Transverse colon (tissue), 4 donors: ENCODE data around the gene DNASE1L3. TPM values are rescaled to one million over a fixed set of nuclear protein-coding genes. Genes with fewer than 3 reads are reported as not detected.

Experiments
- DNase-seq: peaks from one replicate; pipeline ENCODE4 v3.0.0-alpha.2; 2019
- H3K27ac ChIP-seq, 4 donors: fragments of 200-600 bp; sonication (generic); 2 replicates each; pipeline ENCODE4 v1.5.1; 2016 to 2018; ENCODE audit warnings: inconsistent platforms in 4 of 4
- H3K27me3 ChIP-seq: fragments of 200-600 bp; sonication (generic); 2 replicates; pipeline ENCODE4 v1.5.1; 2017; ENCODE audit warnings: inconsistent platforms
- H3K36me3 ChIP-seq, 4 donors: fragments of 200-600 bp; sonication (generic); 2 replicates each; pipeline ENCODE4 v1.5.1; 2017 to 2019; ENCODE audit warnings: inconsistent platforms in 4 of 4
- H3K4me1 ChIP-seq, 4 donors: fragments of 200-600 bp; sonication (generic); 2 replicates each; pipeline ENCODE4 v1.5.1; 2017 to 2020; ENCODE audit warnings: inconsistent platforms in 4 of 4
- H3K4me3 ChIP-seq, 4 donors: fragments of 200-600 bp; sonication (generic); 1 replicate in 1 of 4; 2 replicates in 3 of 4; pipeline versions ENCODE4 v1.5.1 to v1.6.1; 2017 to 2019; ENCODE audit warnings: inconsistent platforms in 4 of 4
- H3K9me3 ChIP-seq, 2 donors: fragments of 200-600 bp; sonication (generic); 2 replicates each; pipeline ENCODE4 v1.5.1; 2017 to 2019; ENCODE audit warnings: inconsistent platforms in 2 of 2
- EP300 ChIP-seq: sonication (generic); formaldehyde crosslinking; IDR thresholded peaks from one replicate; pipeline ENCODE4 v1.6.1; 2017; ENCODE audit warnings: antibody characterized with exemption, low read depth
- POLR2A ChIP-seq: fragments of 450-650 bp; IDR thresholded peaks from one replicate; pipeline ENCODE4 v1.6.1; 2016; ENCODE audit warnings: antibody characterized with exemption, mild to moderate bottlenecking, moderate library complexity
- POLR2AphosphoS5 ChIP-seq, 3 donors: sonication (generic); formaldehyde crosslinking; IDR thresholded peaks; one replicate each; pipeline ENCODE4 v1.6.1; 2016; ENCODE audit warnings: antibody characterized with exemption in 3 of 3
- WGBS, 2 donors: methylation state at CpG; one replicate each; pipeline ENCODE4 v1.1.5; 2018; ENCODE audit warnings: low coverage in 1 of 2; 5-methylcytosine and 5-hydroxymethylcytosine counted together
- in situ Hi-C, 4 donors: fragments of 200-750 bp; cut with MboI; loops; one replicate each; pipeline versions ENCODE4 v1.15.0 to v1.15.1; 2017; ENCODE audit warnings: low sequenced_read_pairs in 3 of 4, low pct_ligation_motif_present in 1 of 4, low pct_unique_long_range_greater_than_20kb in 1 of 4
- intact Hi-C: fragments of 100-400 bp; cut with DNase I; formaldehyde crosslinking; loops from one replicate; pipeline ENCODE4 v1.15.1; 2023; ENCODE audit warnings: low total_unique reads
- total RNA-seq, 4 donors: library from RNA; depleted of rRNA; stranded (reverse); fragments of >200 nt; gene quantifications; one replicate each; pipeline ENCODE4 v1.1.0, GENCODE V29; 2016
- TF ChIP-seq, protein P1 (sequence below), 5 experiments: fragments of 200-600 bp in 3 of 5; fragments of 450-650 bp in 2 of 5; sonication (generic) in 3 of 5; IDR thresholded peaks; 1 replicate in 2 of 5; 2 replicates in 3 of 5; pipeline ENCODE4 v1.5.1; 2016 to 2017; ENCODE audit warnings: antibody characterized with exemption in 5 of 5, inconsistent platforms in 3 of 5, mild to moderate bottlenecking in 2 of 5, moderate library complexity in 1 of 5

The DNASE1L3 gene
- total RNA-seq, 4 donors from 2014 or later = 1.9 to 6.8 (median 3.6) TPM

DNA sequence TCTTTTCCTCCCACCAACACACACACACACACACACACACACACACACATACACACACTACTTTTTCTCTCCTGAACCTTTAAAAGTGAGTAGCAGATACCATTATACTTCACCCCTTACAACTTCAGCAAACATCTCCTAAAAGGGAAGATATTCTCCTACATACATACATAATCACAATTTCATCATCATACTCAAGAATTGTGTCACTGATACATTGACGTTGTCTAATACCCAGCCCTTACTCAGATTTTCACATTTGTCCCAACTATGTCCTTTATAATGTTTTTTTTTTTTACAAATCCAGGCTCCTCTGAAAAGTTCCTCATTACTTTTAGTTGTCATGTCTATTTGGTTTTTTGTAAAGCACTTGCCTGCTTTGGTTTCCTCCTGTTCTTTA is 45.3 kb upstream of the DNASE1L3 start:
- no peak for DNase-seq
- H3K27me3 ChIP-seq = no peaks in the 10 kb centered on the region
- TF ChIP-seq POLR2AphosphoS5 (IDR thresholded peaks at IDR 0.05) (no peak), EP300 (no peak), POLR2A (no peak)
- TF ChIP-seq, protein P1, sequence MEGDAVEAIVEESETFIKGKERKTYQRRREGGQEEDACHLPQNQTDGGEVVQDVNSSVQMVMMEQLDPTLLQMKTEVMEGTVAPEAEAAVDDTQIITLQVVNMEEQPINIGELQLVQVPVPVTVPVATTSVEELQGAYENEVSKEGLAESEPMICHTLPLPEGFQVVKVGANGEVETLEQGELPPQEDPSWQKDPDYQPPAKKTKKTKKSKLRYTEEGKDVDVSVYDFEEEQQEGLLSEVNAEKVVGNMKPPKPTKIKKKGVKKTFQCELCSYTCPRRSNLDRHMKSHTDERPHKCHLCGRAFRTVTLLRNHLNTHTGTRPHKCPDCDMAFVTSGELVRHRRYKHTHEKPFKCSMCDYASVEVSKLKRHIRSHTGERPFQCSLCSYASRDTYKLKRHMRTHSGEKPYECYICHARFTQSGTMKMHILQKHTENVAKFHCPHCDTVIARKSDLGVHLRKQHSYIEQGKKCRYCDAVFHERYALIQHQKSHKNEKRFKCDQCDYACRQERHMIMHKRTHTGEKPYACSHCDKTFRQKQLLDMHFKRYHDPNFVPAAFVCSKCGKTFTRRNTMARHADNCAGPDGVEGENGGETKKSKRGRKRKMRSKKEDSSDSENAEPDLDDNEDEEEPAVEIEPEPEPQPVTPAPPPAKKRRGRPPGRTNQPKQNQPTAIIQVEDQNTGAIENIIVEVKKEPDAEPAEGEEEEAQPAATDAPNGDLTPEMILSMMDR (IDR thresholded peaks at IDR 0.05) = no peak
- H3K4me3 ChIP-seq = no peak overlapping the region
- H3K27ac ChIP-seq = no peak overlapping the region
- in situ Hi-C loops (no loop called here), intact Hi-C loops (no loop called here)
- H3K4me1 ChIP-seq = peaks cover 7 to 34% (median 27%) of the 10 kb centered on the region in 4 donors
- no peaks in the 10 kb centered on the region for H3K9me3 ChIP-seq
- peaks cover 0 to 12% (median 6%) of the 10 kb centered on the region in 4 donors for H3K36me3 ChIP-seq
- WGBS, 2 donors = 87 to 92% methylated on average over 1 of the region's 1 CpG

- TF ChIP-seq, protein P1 (IDR thresholded peaks at IDR 0.05) = peak in 1 of 5 experiments; percentile 9
- TF ChIP-seq POLR2AphosphoS5 (IDR thresholded peaks at IDR 0.05) (peak in 2 of 3 donors; percentile 30 to 49), EP300 (no peak)
- H3K9me3 ChIP-seq = no peaks in the 10 kb centered on the region
- H3K27ac ChIP-seq = peak overlapping the region; percentile 32 to 78 (median 58)
- H3K4me3 ChIP-seq = no peak overlapping the region
- intact Hi-C loops (no loop called here), in situ Hi-C loops (no loop called here)
- peaks cover 0 to 12% (median 4%) of the 10 kb centered on the region in 4 donors for H3K36me3 ChIP-seq
- no peak for DNase-seq
- H3K4me1 ChIP-seq = peaks cover 19 to 53% (median 40%) of the 10 kb centered on the region in 4 donors
- WGBS, 2 donors = 20 to 63% methylated on average over 2 to 4 of the region's 4 CpGs
- H3K27me3 ChIP-seq = no peaks in the 10 kb centered on the region
Observed at GRCh38 chr3:58254144-58254543, 43.4 kb upstream of the DNASE1L3 start.

DNA sequence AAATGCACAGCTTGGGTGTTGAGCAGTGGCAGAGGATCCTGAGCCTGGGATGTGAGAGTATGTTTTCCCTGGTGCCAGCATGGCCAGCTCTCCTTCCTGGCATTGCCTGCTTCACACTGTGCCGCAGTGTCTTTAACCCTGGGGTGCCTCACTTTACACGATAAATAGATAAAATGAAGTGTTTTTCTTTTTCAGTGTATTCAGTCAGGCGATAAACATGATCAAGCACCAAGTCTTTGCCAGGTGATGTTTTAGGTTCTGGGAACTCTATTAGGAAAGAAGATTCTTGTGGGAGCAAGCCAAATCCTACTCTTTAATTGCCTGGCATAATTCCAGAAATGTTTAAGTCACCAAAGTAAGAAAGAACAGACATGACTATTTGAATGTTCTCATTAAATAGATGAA is 40.9 kb upstream of the DNASE1L3 start:
- intact Hi-C loops = no loop called here
- 61 to 75% methylated on average over 2 to 3 of the region's 3 CpGs for WGBS, 2 donors

GRCh38 chr3:58250093-58250707 is 39.4 kb upstream of the DNASE1L3 start:
- Histone ChIP-seq H3K27ac (peak overlapping the region; percentile 72 to 83 (median 80)), H3K36me3 (no peaks in the 10 kb centered on the region), H3K9me3 (no peaks in the 10 kb centered on the region), H3K4me1 (peaks cover 27 to 69% (median 42%) of the 10 kb centered on the region in 4 donors), H3K27me3 (no peaks in the 10 kb centered on the region), H3K4me3 (peak overlapping the region in 1 of 4 donors; percentile 10)
- in situ Hi-C loops (no loop called here), intact Hi-C loops (no loop called here)
- WGBS, 2 donors = 63 to 93% methylated on average over 2 to 8 of the region's 8 CpGs
- no peak for DNase-seq
- TF ChIP-seq, protein P1 (IDR thresholded peaks at IDR 0.05) = peak in 1 of 5 experiments; percentile 2
- no peak for TF ChIP-seq POLR2A

More for the DNA sequence above, 40.9 kb upstream of the DNASE1L3 start:
- in situ Hi-C loops = no loop called here
- H3K9me3 ChIP-seq = no peaks in the 10 kb centered on the region
- no peak overlapping the region for H3K4me3 ChIP-seq
- peaks cover 20 to 60% (median 42%) of the 10 kb centered on the region in 4 donors for H3K4me1 ChIP-seq
- no peaks in the 10 kb centered on the region for H3K27me3 ChIP-seq
- TF ChIP-seq POLR2AphosphoS5 (IDR thresholded peaks at IDR 0.05) = peak; percentile 15 to 61 (median 47)
- no peak for TF ChIP-seq POLR2A
- TF ChIP-seq, protein P1 (IDR thresholded peaks at IDR 0.05) = no peak
- TF ChIP-seq EP300 = peak; percentile 40
- peak overlapping the region; percentile 27 to 81 (median 75) for H3K27ac ChIP-seq
- no peak for DNase-seq
- no peaks in the 10 kb centered on the region for H3K36me3 ChIP-seq
